Ascending aorta (tissue), 2 donors: ENCODE measurements around the gene PLEKHA5. TPM values are rescaled to one million over a fixed set of nuclear protein-coding genes. Genes with fewer than 3 reads are reported as not detected.

Source experiments
- DNase-seq, 2 donors: peaks; one replicate each; pipeline ENCODE4 v3.0.0-alpha.2; 2019; ENCODE audit warnings: low spot score in 2 of 2
- H3K27ac ChIP-seq, 2 donors: fragments of 200-600 bp; sonication (generic); one replicate each; pipeline ENCODE4 v1.5.1; 2016 to 2017; ENCODE audit warnings: mild to moderate bottlenecking in 1 of 2
- H3K27me3 ChIP-seq: fragments of 200-600 bp; sonication (generic); one replicate; pipeline ENCODE4 v1.5.1; 2017
- H3K36me3 ChIP-seq, 2 donors: fragments of 200-600 bp; sonication (generic); one replicate each; pipeline ENCODE4 v1.5.1; 2016
- H3K4me1 ChIP-seq, 2 donors: fragments of 200-600 bp; sonication (generic); one replicate each; pipeline ENCODE4 v1.5.1; 2016 to 2017; ENCODE audit warnings: mild to moderate bottlenecking in 1 of 2
- H3K4me3 ChIP-seq, 2 donors: fragments of 200-600 bp; sonication (generic); one replicate each; pipeline ENCODE4 v1.5.1; 2016 to 2017; ENCODE audit warnings: mild to moderate bottlenecking in 1 of 2
- H3K9me3 ChIP-seq, 2 donors: fragments of 200-600 bp; sonication (generic); one replicate each; pipeline ENCODE4 v1.5.1; 2016
- CTCF ChIP-seq, 3 experiments: fragments of 200-600 bp in 2 of 3; fragments of 450-650 bp in 1 of 3; sonication (generic) in 2 of 3; IDR thresholded peaks; one replicate each; pipeline ENCODE4 v1.5.1; 2016 to 2019; ENCODE audit warnings: antibody characterized with exemption in 3 of 3, mild to moderate bottlenecking in 1 of 3, moderate library complexity in 1 of 3
- intact Hi-C: fragments of 100-400 bp; cut with DNase I; formaldehyde crosslinking; loops from one replicate; pipeline ENCODE4 v1.15.1; 2023
- total RNA-seq: library from RNA; depleted of rRNA; stranded (reverse); fragments of >200 nt; gene quantifications from one replicate; pipeline ENCODE4 v1.1.0, GENCODE V29; 2016

PLEKHA5 gene
- total RNA-seq, 1 donor from 2014 or later, result 11.8 TPM

- no peaks in the 10 kb centered on the region for H3K9me3 ChIP-seq
- no peak overlapping the region for H3K4me3 ChIP-seq
- H3K36me3 ChIP-seq, result no peaks in the 10 kb centered on the region
- no peaks in the 10 kb centered on the region for H3K4me1 ChIP-seq
- intact Hi-C loops, result no loop called here
- TF ChIP-seq CTCF (IDR thresholded peaks at IDR 0.05), result no peak
- H3K27me3 ChIP-seq, result no peaks in the 10 kb centered on the region
- H3K27ac ChIP-seq, result no peak overlapping the region
- no peak for DNase-seq
These were observed 8.7 kb upstream of the PLEKHA5 start for GRCh38 chr12:19120795-19121194.

GRCh38 chr12:19121449-19122018 lies 8.0 kb upstream of the PLEKHA5 start:
- no peaks in the 10 kb centered on the region for H3K36me3 ChIP-seq
- intact Hi-C loops, result no loop called here
- H3K4me3 ChIP-seq, result no peak overlapping the region
- H3K27me3 ChIP-seq, result no peaks in the 10 kb centered on the region
- H3K27ac ChIP-seq, result no peak overlapping the region
- DNase-seq, result no peak
- H3K4me1 ChIP-seq, result no peaks in the 10 kb centered on the region
- TF ChIP-seq CTCF (IDR thresholded peaks at IDR 0.05), result no peak
- no peaks in the 10 kb centered on the region for H3K9me3 ChIP-seq

GRCh38 chr12:19125325-19125724 lies 4.2 kb upstream of the PLEKHA5 start:
- TF ChIP-seq CTCF (IDR thresholded peaks at IDR 0.05), result no peak
- Histone ChIP-seq H3K36me3 (no peaks in the 10 kb centered on the region), H3K4me1 (no peaks in the 10 kb centered on the region), H3K4me3 (no peak overlapping the region), H3K27me3 (no peaks in the 10 kb centered on the region), H3K27ac (no peak overlapping the region), H3K9me3 (peaks cover 0 to 9% of the 10 kb centered on the region in 2 donors)
- intact Hi-C loops, result no loop called here
- no peak for DNase-seq

GRCh38 chr12:19127270-19127669 lies 2.3 kb upstream of the PLEKHA5 start:
- intact Hi-C loops, result no loop called here
- H3K27me3 ChIP-seq, result no peaks in the 10 kb centered on the region
- TF ChIP-seq CTCF (IDR thresholded peaks at IDR 0.05), result no peak
- H3K4me1 ChIP-seq, result no peaks in the 10 kb centered on the region
- peaks cover 0 to 9% of the 10 kb centered on the region in 2 donors for H3K9me3 ChIP-seq
- no peaks in the 10 kb centered on the region for H3K36me3 ChIP-seq
- no peak overlapping the region for H3K4me3 ChIP-seq
- DNase-seq, result no peak
- H3K27ac ChIP-seq, result no peak overlapping the region

GRCh38 chr12:19128485-19128884 lies 1.0 kb upstream of the PLEKHA5 start:
- DNase-seq, result no peak
- intact Hi-C loops, result no loop called here

More at GRCh38 chr12:19128485-19128884, 1.0 kb upstream of the PLEKHA5 start:
- TF ChIP-seq CTCF (IDR thresholded peaks at IDR 0.05), result no peak
- Histone ChIP-seq H3K27me3 (no peaks in the 10 kb centered on the region), H3K36me3 (no peaks in the 10 kb centered on the region), H3K4me1 (no peaks in the 10 kb centered on the region), H3K4me3 (no peak overlapping the region), H3K9me3 (peaks cover 0 to 9% of the 10 kb centered on the region in 2 donors), H3K27ac (peak overlapping the region; percentile 82 to 83)
